GM23248 (cell line): ENCODE measurements around the gene IFT81.
"Not testable (repeated sequence)": the region's sequence is repeated elsewhere in the genome, so short reads cannot be mapped to it uniquely, and the experiment has no call there.

Experiments
- EZH2 ChIP-seq: fragments of 200-600 bp; sonication (generic); IDR thresholded peaks from 2 replicates; pipeline ENCODE4 v1.6.1; 2018; ENCODE audit warnings: antibody characterized with exemption, mild to moderate bottlenecking; ENCODE audit not compliant: insufficient read depth, poor library complexity, severe bottlenecking
- EZH2phosphoT487 ChIP-seq: fragments of 200-600 bp; sonication (generic); IDR thresholded peaks from 2 replicates; pipeline ENCODE4 v1.6.1; 2018; ENCODE audit warnings: antibody characterized with exemption, moderate library complexity, mild to moderate bottlenecking, low read depth; ENCODE audit not compliant: insufficient read depth

DNA sequence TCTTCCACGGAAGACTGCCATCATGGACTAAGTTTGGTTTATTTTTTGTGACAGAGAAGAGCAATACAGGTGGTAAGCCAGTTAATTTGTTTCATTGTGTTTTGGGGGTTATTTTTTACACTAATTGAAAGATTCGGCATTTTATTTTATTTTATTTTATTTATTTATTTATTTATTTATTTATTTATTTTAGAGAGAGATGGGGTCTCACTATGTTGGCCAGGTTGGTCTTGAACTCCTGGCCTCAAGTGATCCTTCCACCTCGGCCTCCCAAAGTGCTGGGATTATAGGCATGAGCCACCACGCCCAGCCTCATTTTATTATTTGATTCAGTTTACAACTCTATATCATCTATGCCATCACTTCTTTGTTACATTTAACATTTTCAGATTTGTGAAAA is 104.2 kb downstream of the IFT81 start:
- TF ChIP-seq EZH2, EZH2phosphoT487: not testable (repeated sequence)
